22Rv1 (cell line): ENCODE results near the gene DMXL1.

ENCODE experiments used
- CTCF ChIP-seq: fragments of 450-650 bp; IDR thresholded peaks from 2 replicates; pipeline ENCODE4 v1.5.1; 2017; ENCODE audit warnings: mild to moderate bottlenecking
- ZFX ChIP-seq: fragments of 450-650 bp; IDR thresholded peaks from 2 replicates; pipeline ENCODE4 v1.6.1; 2017; ENCODE audit warnings: antibody characterized with exemption, borderline replicate concordance

DNA sequence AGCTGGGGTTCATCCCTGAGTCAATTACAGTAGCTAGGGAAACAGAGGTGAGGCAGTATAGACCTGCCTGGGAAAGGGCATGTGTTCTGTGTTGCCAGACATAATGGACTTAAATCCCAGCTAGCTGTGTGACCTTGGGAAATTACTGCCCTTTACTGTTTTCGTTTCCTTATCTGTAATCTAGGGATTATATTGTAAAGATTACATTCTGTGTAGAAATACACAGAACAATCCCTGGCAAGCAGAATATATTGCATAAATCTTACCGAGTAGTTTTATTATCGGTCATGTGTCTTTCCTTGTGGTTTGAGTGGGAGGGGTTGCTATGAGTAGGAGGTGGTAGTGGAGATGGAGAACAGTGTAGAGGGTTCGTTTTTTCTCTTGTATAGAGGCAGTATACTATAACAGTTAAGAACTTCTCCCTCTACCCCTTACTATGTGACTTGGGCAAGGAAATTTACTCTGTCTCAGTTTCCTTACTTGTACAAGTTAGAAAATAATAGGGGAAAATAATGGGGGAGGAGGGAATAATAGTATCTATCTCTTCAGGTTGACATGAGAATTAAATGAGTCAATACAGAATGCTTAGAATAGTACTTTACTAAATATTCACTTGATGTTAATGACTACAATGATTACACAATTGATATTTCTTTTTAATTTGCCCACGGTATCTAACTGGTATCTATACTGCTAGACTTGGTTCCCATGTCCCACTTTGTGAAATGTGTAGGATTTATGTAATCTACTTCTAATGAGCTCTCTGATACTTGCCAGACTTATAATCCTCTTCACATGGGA lies 7.1 kb upstream of the DMXL1 start:
- no peak for TF ChIP-seq CTCF
- no peak for TF ChIP-seq ZFX
